HG03354 (cell line): Measurements from ENCODE around the gene ARID1B.

Source experiments
- ATAC-seq: cut with Tn5 transposase; IDR thresholded peaks from one replicate; pipeline ENCODE4 v1.9.1; 2021; ENCODE audit warnings: mild to moderate bottlenecking; ENCODE audit not compliant: unreplicated experiment, poor library complexity, severe bottlenecking

The ARID1B gene

DNA sequence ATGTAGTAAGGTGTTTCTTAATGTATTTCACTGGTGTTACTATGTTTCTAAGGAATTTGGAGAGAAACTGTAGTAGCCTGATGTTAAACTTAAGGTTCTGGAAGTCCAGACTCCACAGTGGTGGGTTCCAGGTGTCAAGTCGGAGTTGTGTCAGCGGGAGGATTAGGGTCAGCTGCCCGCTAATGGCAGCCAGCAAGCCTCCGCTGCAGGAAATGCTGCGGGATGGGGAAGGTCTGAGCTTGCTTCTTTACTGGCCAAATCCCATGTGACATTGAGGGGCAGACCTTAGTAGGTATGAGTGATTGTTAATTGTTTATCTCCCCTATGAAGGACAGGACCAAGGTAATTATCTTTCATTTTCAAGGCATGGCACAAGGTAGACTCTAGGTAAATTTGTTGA, 3.7 kb upstream of the ARID1B start:
- no peak for ATAC-seq

- no peak for ATAC-seq
These were observed 3.0 kb upstream of the ARID1B start for GRCh38 chr6:156773935-156774852.

- no peak for ATAC-seq
These were observed 2.2 kb upstream of the ARID1B start for GRCh38 chr6:156774863-156775405.

GRCh38 chr6:156775717-156776116, 1.5 kb upstream of the ARID1B start:
- no peak for ATAC-seq

GRCh38 chr6:156776470-156776839, 723 bp upstream of the ARID1B start:
- no peak for ATAC-seq

- peak; percentile 25 for ATAC-seq
These were observed 637 bp downstream of the ARID1B start for GRCh38 chr6:156777577-156778453.

GRCh38 chr6:156778454-156779205, 1.5 kb downstream of the ARID1B start:
- ATAC-seq, result peak; percentile 6

GRCh38 chr6:156779206-156780094, 2.3 kb downstream of the ARID1B start:
- peak; percentile 13 for ATAC-seq

DNA sequence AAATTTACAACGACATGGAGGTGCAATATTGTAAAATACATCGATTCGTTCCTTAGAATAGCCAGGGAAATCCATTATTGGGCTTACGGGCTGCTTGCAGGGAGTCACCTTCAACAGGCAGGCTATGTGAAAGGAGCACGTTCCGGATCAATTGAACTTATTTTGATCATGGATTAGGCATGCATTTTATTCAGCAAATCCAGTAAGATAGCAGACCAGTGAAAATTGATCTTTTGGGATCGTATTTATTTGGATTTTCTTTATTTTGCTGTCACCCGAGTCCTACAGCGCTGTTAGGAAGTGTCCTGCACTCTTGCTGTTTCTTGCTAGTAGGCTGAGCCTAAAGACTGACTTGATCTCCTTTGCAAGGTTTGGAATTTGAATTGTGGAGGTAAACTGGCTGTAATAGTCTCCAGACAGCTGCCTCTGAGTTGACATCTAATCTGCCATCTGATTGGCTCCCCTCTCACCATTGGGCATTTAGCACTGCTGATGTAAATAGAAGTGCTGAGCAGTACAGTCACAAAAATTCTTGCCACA, 3.0 kb downstream of the ARID1B start:
- ATAC-seq, result peak; percentile 43

DNA sequence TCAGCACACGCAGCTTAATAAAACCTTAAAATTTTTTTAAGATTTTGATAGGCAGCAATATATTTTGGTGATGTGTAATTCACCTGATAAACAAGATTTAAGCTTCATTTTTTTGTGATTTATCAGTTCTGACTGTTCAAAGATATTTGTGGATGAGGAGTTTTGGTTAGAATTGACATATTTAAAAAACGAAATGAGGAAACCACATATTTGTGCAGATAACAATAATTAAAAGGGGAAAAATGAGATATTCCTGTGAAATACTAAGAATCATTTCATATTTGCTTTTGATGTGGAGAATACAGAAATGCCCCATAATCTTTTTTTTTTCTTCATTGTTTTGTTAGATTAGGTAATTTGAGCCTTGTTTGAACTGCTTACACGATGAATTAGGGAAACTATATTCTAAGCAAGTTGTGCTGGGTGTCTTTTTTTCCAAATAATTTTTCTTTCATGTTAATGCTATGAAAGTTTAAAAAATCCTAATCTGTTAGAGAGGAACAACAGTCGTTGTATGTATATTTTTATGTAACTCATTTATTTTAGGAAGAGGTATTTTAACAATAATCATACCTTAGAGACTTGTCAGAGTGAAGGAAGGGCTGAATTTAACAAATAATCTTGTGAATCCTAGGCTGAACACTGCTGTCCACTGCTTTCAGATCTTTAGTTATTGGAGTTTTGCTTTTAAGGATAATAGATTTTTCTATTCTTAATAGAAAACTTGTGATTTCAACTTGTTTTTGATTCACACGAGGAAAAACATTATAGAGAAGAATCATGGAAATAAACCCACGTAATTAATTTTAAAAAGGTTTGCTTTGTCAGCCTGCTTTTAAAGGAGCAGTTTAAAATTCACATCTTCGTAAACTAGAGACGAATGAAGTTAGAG, 4.0 kb downstream of the ARID1B start:
- no peak for ATAC-seq

DNA sequence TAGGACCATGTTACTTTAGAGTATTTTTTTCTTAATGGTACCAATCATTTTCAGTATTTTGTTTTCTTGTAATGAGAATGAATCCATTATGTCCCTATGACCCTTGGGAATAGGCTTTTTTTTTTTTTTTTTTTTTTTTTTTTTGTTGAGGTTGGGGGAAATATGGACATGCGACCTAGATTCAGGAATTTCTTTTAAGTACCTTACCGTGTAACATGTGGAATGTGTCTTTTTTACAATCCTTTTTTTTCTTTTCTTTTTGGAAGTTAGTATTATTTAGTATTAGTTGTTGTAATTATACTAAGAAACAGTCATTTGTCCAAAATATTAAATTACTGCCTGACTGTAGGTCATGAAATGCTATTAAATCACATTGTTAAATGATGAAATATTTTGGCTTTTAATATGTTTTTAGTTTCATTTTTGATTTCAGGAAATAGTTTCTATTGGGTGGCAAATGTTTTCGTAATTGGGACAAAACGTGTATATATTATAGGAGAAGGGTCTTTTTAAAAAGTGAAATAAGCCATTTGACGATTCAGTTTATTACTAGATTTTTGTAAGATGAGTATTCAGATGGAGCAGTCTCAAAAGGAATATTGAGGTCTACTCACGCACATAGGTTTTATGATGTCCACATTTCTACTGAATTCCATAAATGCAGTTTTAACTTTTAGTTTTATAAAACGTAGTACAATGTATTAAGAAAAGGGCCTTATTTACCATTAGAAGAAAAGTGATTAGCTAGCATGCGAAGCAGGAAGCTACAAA, 4.9 kb downstream of the ARID1B start:
- no peak for ATAC-seq

- no peak for ATAC-seq
These were observed 5.6 kb downstream of the ARID1B start for GRCh38 chr6:156782691-156783320.

GRCh38 chr6:156783958-156784357, 6.8 kb downstream of the ARID1B start:
- no peak for ATAC-seq

- ATAC-seq, result no peak
These were observed 9.5 kb downstream of the ARID1B start for GRCh38 chr6:156786652-156787051.

DNA sequence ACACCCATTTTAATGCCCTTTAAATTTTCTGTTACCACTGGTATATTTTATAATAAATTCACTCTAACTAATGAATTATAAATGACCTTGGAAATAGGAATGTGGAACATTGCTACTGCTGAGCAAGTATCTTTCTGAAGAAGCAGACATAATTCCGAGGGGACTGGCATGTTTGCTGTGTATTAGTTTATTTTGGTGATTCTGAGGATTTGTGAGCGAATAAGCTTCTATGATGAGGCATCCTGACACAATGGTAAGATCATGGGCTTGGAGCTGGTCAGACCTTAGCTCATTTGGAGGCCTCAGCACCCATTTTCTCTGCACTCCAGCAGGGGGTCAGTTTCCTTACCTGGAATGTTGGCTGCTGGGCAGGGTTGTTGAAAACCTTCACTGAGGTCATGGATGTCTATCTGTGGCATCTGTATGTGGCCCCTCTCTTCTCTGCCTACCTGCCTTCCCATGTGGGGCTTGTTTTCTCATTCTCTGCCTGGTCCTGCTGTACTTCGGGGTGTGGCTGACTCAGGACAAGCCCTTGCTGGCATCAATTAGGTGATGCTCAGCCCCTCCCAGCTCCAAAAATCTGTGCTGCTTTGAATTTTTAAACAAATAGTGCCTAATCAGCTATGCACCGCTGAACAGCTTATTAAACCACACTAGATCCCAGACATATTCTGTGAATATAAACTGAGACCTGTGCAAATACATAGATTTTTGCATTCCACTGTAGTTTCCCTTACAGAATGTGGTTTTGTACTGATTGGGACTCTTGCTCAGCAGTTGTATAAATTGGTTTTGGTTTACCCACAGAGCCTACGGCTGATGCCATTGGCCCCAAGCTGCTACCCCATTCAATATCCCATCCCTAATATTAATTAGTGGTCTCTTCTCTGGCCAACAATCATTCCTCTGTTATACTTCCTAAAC, 10.7 kb downstream of the ARID1B start:
- no peak for ATAC-seq
